GM13977 (cell line): ENCODE results near the gene BUD23.

Experiments used
- DNase-seq: peaks from one replicate; pipeline ENCODE4 v3.0.0; 2012; ENCODE audit warnings: low spot score
- CTCF ChIP-seq: IDR thresholded peaks from 2 replicates; pipeline ENCODE4 v1.5.1; 2012; ENCODE audit warnings: mild to moderate bottlenecking, control low read depth; ENCODE audit not compliant: insufficient read depth; ENCODE audit errors: extremely low read depth, missing control alignments
- in situ Hi-C: fragments of 300-500 bp; cut with MboI; formaldehyde crosslinking; loops from one replicate; pipeline ENCODE4 v1.12.0; 2022; ENCODE audit warnings: low sequenced_read_pairs, low pct_unique_long_range_greater_than_20kb, mixed read lengths, inconsistent platforms; ENCODE audit not compliant: unreplicated experiment

The BUD23 gene

GRCh38 chr7:73685311-73685710 is 1.9 kb downstream of the BUD23 start:
- in situ Hi-C loops = no loop called here
- no peak for TF ChIP-seq CTCF
- DNase-seq = no peak

- no peak for DNase-seq
- no peak for TF ChIP-seq CTCF
- in situ Hi-C loops = no loop called here
Observed at GRCh38 chr7:73688288-73688687, 4.9 kb downstream of the BUD23 start.

GRCh38 chr7:73690646-73691045 is 7.2 kb downstream of the BUD23 start:
- in situ Hi-C loops = no loop called here
- no peak for TF ChIP-seq CTCF
- DNase-seq = no peak

DNA sequence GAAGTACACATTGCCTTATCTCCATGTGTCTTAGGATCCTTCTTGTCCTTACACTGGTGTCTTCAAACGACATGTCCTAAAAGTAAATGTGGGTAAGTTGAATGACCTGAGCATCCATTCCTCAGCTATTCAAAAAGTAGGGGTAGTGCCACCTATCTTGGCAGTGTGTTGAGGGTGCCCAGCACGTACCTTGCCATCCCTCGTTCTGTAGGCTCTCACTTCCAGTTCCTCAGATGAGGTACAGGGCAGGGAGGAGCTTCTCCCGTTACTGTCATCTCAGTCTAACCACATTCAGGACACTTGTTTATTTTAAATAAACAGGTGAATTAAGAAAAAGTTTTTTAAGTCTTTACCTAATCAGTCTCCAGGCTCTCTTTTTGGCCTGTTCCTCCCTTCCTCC is 13.0 kb downstream of the BUD23 start:
- no peak for DNase-seq
- in situ Hi-C loops = no loop called here
- TF ChIP-seq CTCF = no peak

- no peak for TF ChIP-seq CTCF
Observed at GRCh38 chr7:73698410-73698809, 15.0 kb downstream of the BUD23 start.

DNA sequence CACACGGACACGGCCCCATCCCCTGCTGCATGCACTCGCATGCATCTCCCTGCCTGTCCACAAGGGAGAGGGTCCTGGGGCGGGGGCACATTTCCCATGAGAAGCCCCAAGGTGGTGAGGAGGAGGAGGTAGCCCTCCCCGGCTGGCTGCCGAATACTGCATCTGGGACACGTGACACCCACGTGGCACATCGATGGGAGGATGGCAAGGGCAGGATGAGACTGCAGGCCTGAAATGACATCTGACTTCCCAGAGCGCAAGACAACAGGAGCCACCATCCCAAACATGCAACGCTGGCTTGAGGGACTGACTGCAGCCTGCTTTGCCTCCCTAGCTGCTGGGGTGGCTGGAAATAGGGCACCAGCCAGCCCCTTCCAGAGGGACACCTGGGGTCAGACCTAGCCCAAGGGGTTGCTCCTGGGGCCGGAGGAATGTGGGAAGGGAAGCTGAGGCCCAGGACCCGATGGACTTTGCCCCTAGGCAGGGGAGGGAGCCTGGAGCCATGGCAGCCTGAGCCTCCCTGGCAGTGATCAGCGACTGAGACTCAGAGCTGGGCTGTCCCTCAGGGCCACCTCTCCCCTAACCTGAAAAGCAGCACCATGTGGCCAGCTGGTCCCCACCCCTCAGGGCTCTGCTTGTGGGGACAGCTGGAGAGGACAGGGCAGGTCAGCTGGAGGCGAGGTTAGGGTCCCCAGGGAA is 16.1 kb downstream of the BUD23 start:
- in situ Hi-C loops = no loop called here
- DNase-seq = no peak
- TF ChIP-seq CTCF = no peak

More at GRCh38 chr7:73698410-73698809, 15.0 kb downstream of the BUD23 start:
- no peak for DNase-seq
- in situ Hi-C loops = no loop called here
